K562 (cell line): ENCODE measurements around the gene ANO8. TPM values are rescaled to one million over a fixed set of nuclear protein-coding genes. Genes with fewer than 3 reads are reported as not detected.

Experiments used
- DACH1 ChIP-seq: fragments of 450-650 bp; IDR thresholded peaks from 2 replicates; pipeline ENCODE4 v1.6.1; 2018; ENCODE audit not compliant: partially characterized antibody
- EHMT2 ChIP-seq: fragments of 450-650 bp; IDR thresholded peaks from 2 replicates; pipeline ENCODE4 v1.6.1; 2018; ENCODE audit warnings: antibody characterized with exemption
- EP300 ChIP-seq: IDR thresholded peaks from 2 replicates; pipeline ENCODE4 v1.6.1; 2012; ENCODE audit warnings: low read length, improper control_type of control experiment
- ETV5 ChIP-seq: sonication (generic); formaldehyde crosslinking; IDR thresholded peaks from 2 replicates; pipeline ENCODE4 v1.4.0; 2020; ENCODE audit warnings: low read depth, mild to moderate bottlenecking, missing genetic modification reagents
- HMBOX1 ChIP-seq: sonication (generic); IDR thresholded peaks from 2 replicates; pipeline ENCODE4 v1.6.1; 2016
- LCOR ChIP-seq: sonication (generic); formaldehyde crosslinking; IDR thresholded peaks from 2 replicates; pipeline ENCODE4 v1.8.0; 2022; ENCODE audit warnings: mild to moderate bottlenecking, missing genetic modification reagents
- MCM7 ChIP-seq, 2 experiments: fragments of 450-650 bp; IDR thresholded peaks; 2 replicates each; pipeline ENCODE4 v1.6.1; 2016 to 2018
- TCF7 ChIP-seq: sonication (generic); IDR thresholded peaks from 2 replicates; pipeline ENCODE4 v1.6.1; 2016; ENCODE audit warnings: antibody characterized with exemption, borderline replicate concordance
- WHSC1 ChIP-seq: IDR thresholded peaks from one replicate; pipeline ENCODE4 v1.6.1; 2012; ENCODE audit warnings: low read length, control low read depth, inconsistent platforms
- YBX1 ChIP-seq: fragments of 450-650 bp; IDR thresholded peaks from 2 replicates; pipeline ENCODE4 v1.7.1; 2016; ENCODE audit warnings: mild to moderate bottlenecking
- ZBTB17 ChIP-seq: fragments of 450-650 bp; formaldehyde crosslinking; IDR thresholded peaks from 2 replicates; pipeline ENCODE4 v1.4.0; 2020; ENCODE audit warnings: mild to moderate bottlenecking
- ZNF655 ChIP-seq: fragments of 250-450 bp; sonication (Bioruptor Pico); IDR thresholded peaks from 2 replicates; pipeline ENCODE4 v1.5.0; 2021
- polyA plus RNA-seq, 8 experiments: library from polyadenylated mRNA; depleted of rRNA in 4 of 8; stranded (reverse) in 5 of 8; unstranded in 3 of 8; fragments of >200 nt; fragmentation: Nextera tagmentation in 2 of 8; fragmentation: Illumina TruSeq in 1 of 8; extraction: Ambion mirVana in 2 of 8; extraction: Trizol in 1 of 8; gene quantifications; 2 replicates each; pipeline versions ENCODE4 v1.2.1 to v1.2.3, GENCODE V29; 2011 to 2014; ENCODE audit warnings: inconsistent platforms in 1 of 8, missing spikeins in 1 of 8
- total RNA-seq, 7 experiments: library from RNA; depleted of rRNA in 6 of 7; stranded (reverse); fragments of >200 nt in 6 of 7; fragmentation: Illumina TruSeq in 2 of 7; extraction: Trizol in 2 of 7; gene quantifications; 2 replicates each; pipeline versions ENCODE4 v1.2.1 to v1.2.3, GENCODE V29; 2011 to 2021; ENCODE audit warnings: low replicate concordance in 1 of 7
- TF ChIP-seq, protein P1 (sequence below), 3 experiments: fragments of 200-800 bp in 1 of 3; fragments of 250-450 bp in 1 of 3; fragments of 450-650 bp in 1 of 3; sonication (Bioruptor Pico) in 1 of 3; sonication (Bioruptor generic) in 1 of 3; formaldehyde crosslinking in 1 of 3; IDR thresholded peaks; 2 replicates each; pipeline versions ENCODE4 v1.6.1 to v1.8.0; 2016 to 2022; ENCODE audit warnings: mild to moderate bottlenecking in 2 of 3, missing genetic modification characterization in 2 of 3, missing compliant biosample characterization in 1 of 3, moderate library complexity in 1 of 3
- TF ChIP-seq, protein P2 (sequence below): IDR thresholded peaks from 3 replicates; pipeline ENCODE4 v1.6.1; 2011; ENCODE audit warnings: borderline replicate concordance, mild to moderate bottlenecking, moderate library complexity; ENCODE audit not compliant: insufficient read length; ENCODE audit errors: extremely low read depth
- TF ChIP-seq, protein P3 (sequence below): sonication (generic); formaldehyde crosslinking; IDR thresholded peaks from 2 replicates; pipeline ENCODE4 v1.8.1; 2022; ENCODE audit warnings: missing genetic modification reagents

The ANO8 gene
- total and polyA plus RNA-seq, 9 of the 15 experiments (the other 6 are each of a cell fraction or from before 2014, with no cell fraction given): 0.07 to 7.6 (median 2.3) TPM; not detected in 1

DNA sequence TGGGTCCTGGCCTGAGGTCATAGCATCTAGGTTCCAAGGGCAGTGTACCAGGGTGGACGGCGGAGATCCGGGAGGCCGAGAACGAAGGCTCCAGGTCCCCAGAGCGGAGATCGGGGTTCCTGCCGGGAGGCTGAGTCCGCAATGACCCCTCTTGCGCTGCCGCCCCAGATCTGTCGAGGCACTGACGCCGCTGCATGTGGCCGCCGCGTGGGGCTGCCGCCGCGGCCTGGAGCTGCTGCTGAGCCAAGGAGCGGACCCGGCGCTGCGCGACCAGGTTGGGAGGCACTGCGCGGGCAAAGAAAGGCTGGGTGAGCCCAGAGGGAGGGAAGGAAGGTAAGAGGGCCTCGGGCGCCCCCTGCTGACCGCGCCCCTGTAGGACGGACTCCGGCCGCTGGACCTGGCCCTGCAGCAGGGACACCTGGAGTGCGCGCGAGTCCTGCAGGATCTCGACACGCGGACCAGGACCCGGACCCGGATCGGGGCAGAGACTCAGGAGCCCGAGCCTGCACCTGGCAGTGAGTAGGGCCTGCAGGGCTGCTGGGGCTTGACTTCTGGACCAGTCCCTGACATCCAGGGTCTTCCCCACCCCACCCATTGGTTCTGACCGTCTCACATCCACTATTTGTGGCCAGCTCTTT, 52.0 kb downstream of the ANO8 start (continued):
- TF ChIP-seq, protein P1, sequence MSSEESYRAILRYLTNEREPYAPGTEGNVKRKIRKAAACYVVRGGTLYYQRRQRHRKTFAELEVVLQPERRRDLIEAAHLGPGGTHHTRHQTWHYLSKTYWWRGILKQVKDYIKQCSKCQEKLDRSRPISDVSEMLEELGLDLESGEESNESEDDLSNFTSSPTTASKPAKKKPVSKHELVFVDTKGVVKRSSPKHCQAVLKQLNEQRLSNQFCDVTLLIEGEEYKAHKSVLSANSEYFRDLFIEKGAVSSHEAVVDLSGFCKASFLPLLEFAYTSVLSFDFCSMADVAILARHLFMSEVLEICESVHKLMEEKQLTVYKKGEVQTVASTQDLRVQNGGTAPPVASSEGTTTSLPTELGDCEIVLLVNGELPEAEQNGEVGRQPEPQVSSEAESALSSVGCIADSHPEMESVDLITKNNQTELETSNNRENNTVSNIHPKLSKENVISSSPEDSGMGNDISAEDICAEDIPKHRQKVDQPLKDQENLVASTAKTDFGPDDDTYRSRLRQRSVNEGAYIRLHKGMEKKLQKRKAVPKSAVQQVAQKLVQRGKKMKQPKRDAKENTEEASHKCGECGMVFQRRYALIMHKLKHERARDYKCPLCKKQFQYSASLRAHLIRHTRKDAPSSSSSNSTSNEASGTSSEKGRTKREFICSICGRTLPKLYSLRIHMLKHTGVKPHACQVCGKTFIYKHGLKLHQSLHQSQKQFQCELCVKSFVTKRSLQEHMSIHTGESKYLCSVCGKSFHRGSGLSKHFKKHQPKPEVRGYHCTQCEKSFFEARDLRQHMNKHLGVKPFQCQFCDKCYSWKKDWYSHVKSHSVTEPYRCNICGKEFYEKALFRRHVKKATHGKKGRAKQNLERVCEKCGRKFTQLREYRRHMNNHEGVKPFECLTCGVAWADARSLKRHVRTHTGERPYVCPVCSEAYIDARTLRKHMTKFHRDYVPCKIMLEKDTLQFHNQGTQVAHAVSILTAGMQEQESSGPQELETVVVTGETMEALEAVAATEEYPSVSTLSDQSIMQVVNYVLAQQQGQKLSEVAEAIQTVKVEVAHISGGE (CRISPR knock-in tag; IDR thresholded peaks at IDR 0.05): no peak
- TF ChIP-seq DACH1 (no peak), EP300 (no peak), ZBTB17 (CRISPR knock-in tag) (0 out of 2 replicates have a peak, but pooled peaks have one; percentile 39), YBX1 (no peak), HMBOX1 (no peak), TCF7 (no peak), WHSC1 (no peak), MCM7 (IDR thresholded peaks at IDR 0.05) (no peak), LCOR (CRISPR knock-in tag) (peak; percentile 62; the same call in 1 of the 2 replicates), ZNF655 (no peak), EHMT2 (no peak), ETV5 (CRISPR knock-in tag) (peak; percentile 54)
- TF ChIP-seq, protein P2, sequence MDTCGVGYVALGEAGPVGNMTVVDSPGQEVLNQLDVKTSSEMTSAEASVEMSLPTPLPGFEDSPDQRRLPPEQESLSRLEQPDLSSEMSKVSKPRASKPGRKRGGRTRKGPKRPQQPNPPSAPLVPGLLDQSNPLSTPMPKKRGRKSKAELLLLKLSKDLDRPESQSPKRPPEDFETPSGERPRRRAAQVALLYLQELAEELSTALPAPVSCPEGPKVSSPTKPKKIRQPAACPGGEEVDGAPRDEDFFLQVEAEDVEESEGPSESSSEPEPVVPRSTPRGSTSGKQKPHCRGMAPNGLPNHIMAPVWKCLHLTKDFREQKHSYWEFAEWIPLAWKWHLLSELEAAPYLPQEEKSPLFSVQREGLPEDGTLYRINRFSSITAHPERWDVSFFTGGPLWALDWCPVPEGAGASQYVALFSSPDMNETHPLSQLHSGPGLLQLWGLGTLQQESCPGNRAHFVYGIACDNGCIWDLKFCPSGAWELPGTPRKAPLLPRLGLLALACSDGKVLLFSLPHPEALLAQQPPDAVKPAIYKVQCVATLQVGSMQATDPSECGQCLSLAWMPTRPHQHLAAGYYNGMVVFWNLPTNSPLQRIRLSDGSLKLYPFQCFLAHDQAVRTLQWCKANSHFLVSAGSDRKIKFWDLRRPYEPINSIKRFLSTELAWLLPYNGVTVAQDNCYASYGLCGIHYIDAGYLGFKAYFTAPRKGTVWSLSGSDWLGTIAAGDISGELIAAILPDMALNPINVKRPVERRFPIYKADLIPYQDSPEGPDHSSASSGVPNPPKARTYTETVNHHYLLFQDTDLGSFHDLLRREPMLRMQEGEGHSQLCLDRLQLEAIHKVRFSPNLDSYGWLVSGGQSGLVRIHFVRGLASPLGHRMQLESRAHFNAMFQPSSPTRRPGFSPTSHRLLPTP: no peak
- TF ChIP-seq, protein P3, sequence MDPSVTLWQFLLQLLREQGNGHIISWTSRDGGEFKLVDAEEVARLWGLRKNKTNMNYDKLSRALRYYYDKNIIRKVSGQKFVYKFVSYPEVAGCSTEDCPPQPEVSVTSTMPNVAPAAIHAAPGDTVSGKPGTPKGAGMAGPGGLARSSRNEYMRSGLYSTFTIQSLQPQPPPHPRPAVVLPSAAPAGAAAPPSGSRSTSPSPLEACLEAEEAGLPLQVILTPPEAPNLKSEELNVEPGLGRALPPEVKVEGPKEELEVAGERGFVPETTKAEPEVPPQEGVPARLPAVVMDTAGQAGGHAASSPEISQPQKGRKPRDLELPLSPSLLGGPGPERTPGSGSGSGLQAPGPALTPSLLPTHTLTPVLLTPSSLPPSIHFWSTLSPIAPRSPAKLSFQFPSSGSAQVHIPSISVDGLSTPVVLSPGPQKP: no peak
